Epithelial cell of proximal tubule (primary cell): ENCODE data around the gene VEGFC. TPM values are rescaled to one million over a fixed set of nuclear protein-coding genes. Genes with fewer than 3 reads are reported as not detected.

Experiments used
- DNase-seq: peaks from one replicate; pipeline ENCODE4 v3.0.0-alpha.2; 2011; ENCODE audit warnings: low read depth
- H3K4me3 ChIP-seq: 2 replicates; pipeline ENCODE4 v1.5.1; 2011; ENCODE audit warnings: low read depth, mild to moderate bottlenecking, low read length
- total RNA-seq: library from RNA; depleted of rRNA; stranded (reverse); fragments of >200 nt; gene quantifications from 2 replicates; pipeline ENCODE4 v1.2.3, GENCODE V29; 2015
- TF ChIP-seq, protein P1 (sequence below): conservative IDR thresholded peaks from 2 replicates; pipeline ENCODE4 v1.5.1; 2012; ENCODE audit warnings: low read depth, mild to moderate bottlenecking, low read length

VEGFC gene
- total RNA-seq, 1 donor from 2014 or later, result 11.0 TPM

DNA sequence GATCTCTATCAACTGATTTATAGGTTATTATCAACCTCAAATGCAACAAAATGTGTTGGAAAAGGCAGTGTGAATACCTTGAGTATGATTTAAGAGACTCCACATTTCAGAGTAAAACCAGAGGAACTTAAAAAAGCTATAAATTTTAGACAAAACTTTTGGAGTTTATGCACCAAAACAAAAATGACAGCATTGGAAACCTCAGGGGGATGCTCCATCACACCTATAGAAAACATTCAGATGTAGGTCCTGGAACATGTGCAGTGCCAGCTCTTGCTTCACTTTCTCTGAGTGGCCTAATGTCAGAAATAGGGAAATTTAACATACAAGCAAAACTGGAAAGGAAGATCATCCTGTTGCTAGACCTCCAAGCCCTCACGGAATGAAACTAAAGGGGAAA lies 5.8 kb upstream of the VEGFC start:
- no peak overlapping the region for H3K4me3 ChIP-seq
- TF ChIP-seq, protein P1, sequence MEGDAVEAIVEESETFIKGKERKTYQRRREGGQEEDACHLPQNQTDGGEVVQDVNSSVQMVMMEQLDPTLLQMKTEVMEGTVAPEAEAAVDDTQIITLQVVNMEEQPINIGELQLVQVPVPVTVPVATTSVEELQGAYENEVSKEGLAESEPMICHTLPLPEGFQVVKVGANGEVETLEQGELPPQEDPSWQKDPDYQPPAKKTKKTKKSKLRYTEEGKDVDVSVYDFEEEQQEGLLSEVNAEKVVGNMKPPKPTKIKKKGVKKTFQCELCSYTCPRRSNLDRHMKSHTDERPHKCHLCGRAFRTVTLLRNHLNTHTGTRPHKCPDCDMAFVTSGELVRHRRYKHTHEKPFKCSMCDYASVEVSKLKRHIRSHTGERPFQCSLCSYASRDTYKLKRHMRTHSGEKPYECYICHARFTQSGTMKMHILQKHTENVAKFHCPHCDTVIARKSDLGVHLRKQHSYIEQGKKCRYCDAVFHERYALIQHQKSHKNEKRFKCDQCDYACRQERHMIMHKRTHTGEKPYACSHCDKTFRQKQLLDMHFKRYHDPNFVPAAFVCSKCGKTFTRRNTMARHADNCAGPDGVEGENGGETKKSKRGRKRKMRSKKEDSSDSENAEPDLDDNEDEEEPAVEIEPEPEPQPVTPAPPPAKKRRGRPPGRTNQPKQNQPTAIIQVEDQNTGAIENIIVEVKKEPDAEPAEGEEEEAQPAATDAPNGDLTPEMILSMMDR, result no peak
- DNase-seq, result no peak

DNA sequence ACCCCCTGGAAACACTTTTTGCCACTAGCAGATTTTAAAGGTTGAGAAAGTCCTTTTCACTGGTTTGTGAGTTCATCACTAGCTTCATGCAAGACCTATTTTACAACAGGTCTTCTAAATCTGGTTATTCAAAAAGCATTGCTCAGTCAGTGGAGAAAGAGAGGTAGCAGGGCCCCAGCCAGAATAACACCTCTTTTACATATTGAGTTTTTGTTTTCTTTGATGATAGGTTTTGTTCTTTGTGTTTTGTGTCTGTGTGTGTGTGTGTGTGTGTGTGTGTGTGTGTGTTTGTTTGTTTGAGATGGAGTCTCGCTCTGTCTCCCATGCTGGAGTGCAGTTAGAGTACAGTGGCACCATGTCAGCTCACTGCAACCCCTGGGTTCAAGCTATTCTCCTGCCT lies 2.7 kb upstream of the VEGFC start:
- TF ChIP-seq, protein P1, result no peak
- no peak for DNase-seq
- no peak overlapping the region for H3K4me3 ChIP-seq

DNA sequence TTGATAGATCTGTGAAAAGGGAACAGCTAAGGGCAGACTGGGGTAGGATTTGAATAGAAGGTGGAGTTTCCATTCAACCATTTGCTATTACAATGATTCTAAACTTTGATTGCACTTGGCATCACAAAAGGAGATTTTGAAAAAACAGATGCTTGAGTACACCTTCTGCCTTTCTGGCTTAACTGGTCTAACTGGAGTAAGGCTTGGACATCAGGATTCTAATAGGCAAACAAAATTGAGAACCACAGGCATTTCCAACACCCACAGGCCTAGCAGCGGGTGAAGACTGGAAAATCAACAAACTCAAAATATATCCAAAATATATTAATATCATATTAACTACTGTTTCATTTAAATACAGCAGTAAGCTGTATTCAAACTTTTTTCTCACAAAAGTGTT lies 1.9 kb upstream of the VEGFC start:
- no peak for DNase-seq
- no peak overlapping the region for H3K4me3 ChIP-seq
- TF ChIP-seq, protein P1, result no peak

DNA sequence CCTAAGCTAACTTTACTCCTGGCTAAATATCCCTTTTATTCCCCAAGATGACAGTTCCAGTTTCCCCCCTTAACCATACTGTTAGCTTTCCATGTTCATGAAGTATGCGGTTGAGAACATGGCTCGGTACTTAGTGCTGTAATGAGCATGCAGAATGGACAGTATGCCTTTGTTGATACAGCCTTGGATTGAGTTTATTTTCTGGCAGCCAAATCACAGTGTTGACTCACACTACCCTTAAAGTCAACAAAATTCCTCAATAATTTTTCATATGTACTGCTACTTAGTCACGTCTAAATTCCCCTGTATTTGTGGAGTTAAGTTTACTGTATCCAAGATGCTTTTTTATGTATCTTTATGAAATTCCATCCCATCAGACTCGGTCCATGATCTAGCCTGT lies 1.4 kb upstream of the VEGFC start:
- TF ChIP-seq, protein P1, result no peak
- DNase-seq, result no peak
- H3K4me3 ChIP-seq, result no peak overlapping the region

DNA sequence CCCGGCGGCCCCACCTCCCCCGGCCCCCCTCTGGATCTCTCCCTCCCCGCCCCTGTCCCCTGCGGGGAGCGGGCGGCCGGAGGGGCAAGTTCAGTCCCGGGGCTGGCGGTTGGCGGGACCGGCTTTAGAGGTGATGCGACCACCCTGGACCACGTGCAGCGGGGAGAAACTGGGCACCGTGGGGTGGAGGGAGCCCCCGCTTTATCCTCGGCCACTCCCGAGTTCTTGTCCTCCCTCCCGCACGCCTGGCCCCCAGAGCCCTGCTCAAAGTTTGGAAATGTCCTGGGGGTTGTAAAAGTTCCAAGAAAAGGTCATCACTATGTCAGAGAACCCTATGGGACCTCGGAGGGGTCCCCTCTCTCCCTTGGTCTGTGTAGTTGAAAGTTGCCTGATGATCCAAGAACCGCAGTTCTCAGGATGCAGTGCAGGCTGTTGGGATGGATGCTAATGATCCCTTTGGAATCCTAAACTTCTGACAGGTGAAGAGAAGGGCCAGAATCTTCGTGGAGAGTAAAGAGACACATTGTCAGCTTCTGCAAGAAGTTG lies 411 bp upstream of the VEGFC start:
- H3K4me3 ChIP-seq, result peak overlapping the region; percentile 32
- TF ChIP-seq, protein P1, result no peak
- no peak for DNase-seq

DNA sequence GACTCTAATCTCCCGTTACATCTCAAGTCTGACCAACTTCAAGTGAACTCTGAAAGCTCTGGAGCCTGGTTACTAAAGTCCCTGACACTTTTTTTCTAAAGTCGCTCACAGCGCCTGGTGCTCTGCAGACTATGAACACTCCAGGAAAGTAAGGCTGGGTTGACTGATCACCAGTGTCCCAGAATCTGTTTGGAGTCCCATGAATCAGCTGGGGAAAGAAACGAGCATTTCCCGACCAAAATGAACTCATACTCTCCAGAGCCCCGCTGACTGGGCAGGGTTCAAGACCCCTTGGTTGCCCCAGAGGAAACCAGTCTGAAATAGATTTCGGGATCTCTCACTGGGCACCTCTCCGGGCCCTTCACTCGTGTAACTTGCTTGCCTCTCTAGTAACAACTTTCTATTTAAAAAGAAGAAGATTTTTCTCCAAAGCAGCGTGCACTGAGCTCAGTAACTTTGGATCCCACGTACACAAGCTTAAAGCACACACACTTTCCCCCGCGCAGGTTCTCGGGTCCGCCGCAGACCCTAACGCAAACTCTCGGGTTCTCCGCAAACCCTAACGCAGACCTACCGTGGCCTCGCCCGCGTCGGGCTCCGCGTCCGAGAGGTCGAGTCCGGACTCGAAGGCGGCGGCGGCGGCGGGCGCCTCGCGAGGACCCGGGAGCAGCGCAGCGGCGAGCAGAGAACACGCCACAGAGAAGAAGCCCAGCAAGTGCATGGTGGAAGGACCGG lies 964 bp downstream of the VEGFC start:
- TF ChIP-seq, protein P1, result no peak
- no peak for DNase-seq
- H3K4me3 ChIP-seq, result peak overlapping the region; percentile 58

DNA sequence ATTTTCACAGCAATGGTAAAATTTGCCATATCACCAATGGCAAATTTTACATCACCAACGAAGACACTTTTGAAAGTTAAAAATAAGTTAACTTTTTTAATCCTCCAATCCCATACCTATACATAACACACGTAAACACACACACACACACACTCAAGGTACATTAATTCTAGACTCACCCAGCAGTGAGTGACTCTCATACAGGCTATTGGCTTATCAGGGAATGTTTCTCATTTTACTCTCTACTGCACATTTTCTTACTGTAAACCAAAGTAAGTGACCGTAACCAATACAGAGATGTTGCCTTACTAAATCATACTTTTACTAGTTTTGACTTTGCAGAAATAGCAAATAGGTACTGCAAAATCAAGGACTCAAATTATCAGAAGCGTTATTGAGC lies 2.3 kb downstream of the VEGFC start:
- H3K4me3 ChIP-seq, result no peak overlapping the region
- DNase-seq, result no peak
- TF ChIP-seq, protein P1, result no peak
